ENCODE results near the gene EFCAB5.
"Not testable (repeated sequence)": the region's sequence is repeated elsewhere in the genome, so short reads cannot be mapped to it uniquely, and the experiment has no call there.

Gene EFCAB5

DNA sequence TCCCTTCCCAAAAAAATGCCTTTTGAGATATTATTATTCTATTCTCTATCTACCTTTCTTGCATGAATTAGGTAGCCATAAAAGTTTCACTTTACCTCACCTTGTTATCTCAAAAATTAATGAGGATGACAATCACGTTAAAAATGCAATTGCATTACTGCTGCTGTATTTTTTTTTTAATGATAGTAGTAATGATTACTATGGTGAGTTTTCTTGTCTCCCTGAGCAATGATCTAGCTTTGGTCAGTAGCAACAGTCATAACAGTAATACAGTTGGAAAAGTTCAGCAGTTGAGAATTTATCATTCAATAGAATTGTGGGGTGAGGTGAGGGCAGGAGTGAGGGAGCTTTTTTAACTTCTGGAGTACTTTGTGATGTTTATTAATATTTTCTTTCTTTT, at the start of gene EFCAB5:
Gene EFCAB5, plus strand, starts transcription at position 301 of the 400 bp plus-strand sequence. CDS start 163 bp downstream, outside the sequence.
- no peak for DNase-seq (ENCODE audit: low read depth)
- TF ChIP-seq, protein P1, sequence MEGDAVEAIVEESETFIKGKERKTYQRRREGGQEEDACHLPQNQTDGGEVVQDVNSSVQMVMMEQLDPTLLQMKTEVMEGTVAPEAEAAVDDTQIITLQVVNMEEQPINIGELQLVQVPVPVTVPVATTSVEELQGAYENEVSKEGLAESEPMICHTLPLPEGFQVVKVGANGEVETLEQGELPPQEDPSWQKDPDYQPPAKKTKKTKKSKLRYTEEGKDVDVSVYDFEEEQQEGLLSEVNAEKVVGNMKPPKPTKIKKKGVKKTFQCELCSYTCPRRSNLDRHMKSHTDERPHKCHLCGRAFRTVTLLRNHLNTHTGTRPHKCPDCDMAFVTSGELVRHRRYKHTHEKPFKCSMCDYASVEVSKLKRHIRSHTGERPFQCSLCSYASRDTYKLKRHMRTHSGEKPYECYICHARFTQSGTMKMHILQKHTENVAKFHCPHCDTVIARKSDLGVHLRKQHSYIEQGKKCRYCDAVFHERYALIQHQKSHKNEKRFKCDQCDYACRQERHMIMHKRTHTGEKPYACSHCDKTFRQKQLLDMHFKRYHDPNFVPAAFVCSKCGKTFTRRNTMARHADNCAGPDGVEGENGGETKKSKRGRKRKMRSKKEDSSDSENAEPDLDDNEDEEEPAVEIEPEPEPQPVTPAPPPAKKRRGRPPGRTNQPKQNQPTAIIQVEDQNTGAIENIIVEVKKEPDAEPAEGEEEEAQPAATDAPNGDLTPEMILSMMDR (IDR thresholded peaks at IDR 0.05; ENCODE audit: control insufficient read depth, extremely low read depth, insufficient read depth), result no peak
- H3K4me3 ChIP-seq (ENCODE audit: low read depth, low read length), result no peak within 1 kb of the TSS

DNA sequence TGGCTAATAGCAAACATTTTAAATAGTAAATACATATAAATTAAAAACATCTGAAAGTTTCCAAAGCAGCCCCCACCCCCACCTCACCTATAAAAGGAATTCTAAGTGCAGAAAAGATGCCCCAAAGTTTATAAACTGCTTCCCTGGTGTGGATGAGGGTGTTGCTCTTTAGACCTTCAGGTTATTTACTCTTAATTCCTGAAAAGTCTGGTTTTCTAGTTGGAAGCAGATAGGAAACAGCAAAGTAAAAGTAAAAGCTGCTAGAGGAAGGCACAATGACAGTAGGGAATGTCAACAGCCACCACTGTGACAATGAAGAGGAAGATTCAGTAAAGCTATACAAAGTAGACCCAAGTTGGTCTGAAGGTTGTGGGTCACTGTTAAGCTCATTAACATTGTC, 49.2 kb upstream of the EFCAB5 start:
- no peak for DNase-seq (ENCODE audit: low read depth)
- TF ChIP-seq, protein P1 (IDR thresholded peaks at IDR 0.05; ENCODE audit: control insufficient read depth, extremely low read depth, insufficient read depth), result no peak

DNA sequence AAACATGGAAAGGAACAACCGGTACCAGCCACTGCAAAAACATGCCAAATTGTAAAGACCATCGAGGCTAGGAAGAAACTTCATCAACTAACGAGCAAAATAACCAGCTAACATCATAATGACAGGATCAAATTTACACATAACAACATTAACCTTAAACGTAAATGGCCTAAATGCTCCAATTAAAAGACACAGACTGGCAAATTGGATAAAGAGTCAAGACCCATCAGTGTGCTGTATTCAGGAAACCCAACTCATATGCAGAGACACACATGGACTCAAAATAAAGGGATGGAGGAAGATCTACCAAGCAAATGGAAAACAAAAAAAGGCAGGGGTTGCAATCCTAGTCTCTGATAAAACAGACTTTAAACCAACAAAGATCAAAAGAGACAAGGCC, 44.3 kb upstream of the EFCAB5 start:
- DNase-seq (ENCODE audit: low read depth); H3K4me3 ChIP-seq (ENCODE audit: low read depth, low read length): not testable (repeated sequence)

More for the DNA sequence above, 49.2 kb upstream of the EFCAB5 start:
- H3K4me3 ChIP-seq (ENCODE audit: low read depth, low read length), result no peak overlapping the region

DNA sequence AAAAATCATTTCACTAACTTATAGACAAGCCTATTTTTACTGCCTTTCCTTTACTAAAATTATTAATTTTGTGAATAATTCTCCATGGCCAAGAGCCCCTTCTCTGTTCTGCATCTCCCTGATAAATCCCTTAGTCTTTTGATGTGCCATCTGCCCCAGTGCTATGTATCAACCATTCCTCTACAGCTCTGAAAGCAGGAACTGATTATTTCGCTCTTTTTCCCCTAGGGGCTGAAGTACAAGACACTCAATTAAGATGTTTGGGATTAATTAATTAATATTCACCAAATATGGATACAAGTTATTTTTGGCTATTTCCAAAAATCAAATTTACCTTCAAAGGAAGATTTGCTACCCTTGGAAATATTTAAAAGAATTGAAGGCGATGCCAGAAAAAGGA, 38.0 kb upstream of the EFCAB5 start:
- TF ChIP-seq, protein P1 (IDR thresholded peaks at IDR 0.05; ENCODE audit: control insufficient read depth, extremely low read depth, insufficient read depth), result no peak
- H3K4me3 ChIP-seq (ENCODE audit: low read depth, low read length), result no peak overlapping the region
- no peak for DNase-seq (ENCODE audit: low read depth)

DNA sequence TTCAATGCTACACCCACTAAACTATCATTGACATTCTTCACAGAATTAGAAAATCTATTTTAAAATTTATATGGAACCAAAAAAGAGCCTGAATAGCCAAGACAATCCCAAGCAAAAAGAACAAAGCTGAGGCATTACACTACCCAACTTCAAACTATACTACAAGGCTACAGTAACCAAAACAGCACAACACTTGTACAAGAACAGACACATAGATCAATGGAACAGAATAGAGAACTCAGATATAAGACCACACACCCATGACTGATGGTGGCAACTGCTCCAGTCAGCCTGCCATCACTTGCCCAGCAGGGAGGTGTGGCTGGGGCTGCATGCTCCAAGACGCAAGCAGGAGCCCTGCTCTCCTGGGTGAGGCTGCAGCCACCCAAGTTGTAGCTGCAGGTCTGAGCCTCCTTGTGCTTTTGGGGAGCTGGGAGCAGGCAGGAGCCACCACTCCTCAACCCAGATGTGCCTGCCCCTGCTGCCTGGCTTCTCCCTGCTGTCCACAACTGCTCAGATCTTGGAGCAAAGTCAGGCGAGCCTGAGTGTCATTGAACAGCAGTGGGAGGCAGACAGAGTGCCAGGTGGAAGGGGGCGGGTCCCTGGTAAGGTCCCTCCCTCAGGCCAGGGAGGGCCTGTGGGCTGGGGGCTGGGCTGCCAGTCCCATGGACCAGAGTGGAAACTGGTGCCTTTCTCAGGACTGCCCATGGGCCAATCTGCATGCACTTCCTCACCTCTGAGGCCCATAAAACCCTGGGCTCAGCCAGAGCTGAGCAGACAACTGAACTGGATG, 36.2 kb upstream of the EFCAB5 start:
- no peak for DNase-seq (ENCODE audit: low read depth)
- TF ChIP-seq, protein P1 (IDR thresholded peaks at IDR 0.05; ENCODE audit: control insufficient read depth, extremely low read depth, insufficient read depth), result no peak
- H3K4me3 ChIP-seq (ENCODE audit: low read depth, low read length), result no peak overlapping the region

DNA sequence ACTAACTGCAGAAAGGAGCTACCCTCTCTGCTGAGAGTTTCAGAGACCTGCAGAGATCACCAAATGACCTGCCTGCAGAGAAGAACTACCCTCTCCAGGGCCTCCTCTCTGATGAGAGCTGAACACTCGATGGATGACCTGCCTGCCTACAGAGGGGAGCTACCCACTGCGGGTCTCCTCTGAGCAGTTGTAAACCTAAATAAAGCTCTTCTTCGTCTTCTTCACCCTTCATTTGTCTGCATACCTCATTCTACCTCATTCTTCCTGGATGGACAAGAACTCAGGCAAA, 35.6 kb upstream of the EFCAB5 start:
- H3K4me3 ChIP-seq (ENCODE audit: low read depth, low read length), result no peak overlapping the region
- TF ChIP-seq, protein P1 (IDR thresholded peaks at IDR 0.05; ENCODE audit: control insufficient read depth, extremely low read depth, insufficient read depth), result no peak
- no peak for DNase-seq (ENCODE audit: low read depth)

DNA sequence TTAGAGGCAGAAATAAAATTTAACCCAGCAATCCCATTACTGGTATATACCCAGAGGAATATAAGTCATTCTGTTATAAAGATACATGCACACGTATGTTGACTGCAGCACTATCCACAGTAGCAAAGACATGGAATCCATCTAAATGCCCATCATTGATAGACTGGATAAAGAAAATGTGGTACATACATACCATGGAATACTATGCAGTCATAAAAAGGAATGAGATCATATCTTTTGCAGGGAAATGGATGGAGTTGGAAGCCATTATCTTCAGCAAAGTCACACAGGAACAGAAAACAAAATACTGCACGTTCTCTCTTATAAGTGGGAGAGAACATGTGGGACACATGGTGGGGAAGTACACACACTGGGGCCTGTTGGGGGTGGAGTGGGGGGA, 34.5 kb upstream of the EFCAB5 start:
- DNase-seq (ENCODE audit: low read depth), result no peak
- H3K4me3 ChIP-seq (ENCODE audit: low read depth, low read length), result no peak overlapping the region
- TF ChIP-seq, protein P1 (IDR thresholded peaks at IDR 0.05; ENCODE audit: control insufficient read depth, extremely low read depth, insufficient read depth), result no peak

Data from LNCaP clone FGC (cell line).